ENCODE results near the gene TPPP3. TPM values are rescaled to one million over a fixed set of nuclear protein-coding genes. Genes with fewer than 3 reads are reported as not detected.

TPPP3 gene
- total and polyA plus RNA-seq, 9 of the 15 experiments (the other 6 are each of a cell fraction or from before 2014, with no cell fraction given): 0.13 to 0.50 (median 0.36) TPM; not detected in 2

GRCh38 chr16:67430504-67430976 lies 37.2 kb upstream of the TPPP3 start (continued):
- TF ChIP-seq E4F1 (CRISPR knock-in tag; IDR thresholded peaks at IDR 0.05; ENCODE audit: borderline replicate concordance) (no peak), E2F6 (IDR thresholded peaks at IDR 0.05; ENCODE audit: borderline replicate concordance in 1 of 2, extremely low read depth in 1 of 2, insufficient read depth in 1 of 2, insufficient read length in 1 of 2, low read depth in 1 of 2, low read length in 1 of 2, poor library complexity in 1 of 2, severe bottlenecking in 1 of 2) (peak; percentile 57 to 80), ZNF3 (CRISPR knock-in tag; IDR thresholded peaks at IDR 0.05) (no peak), ZFP36 (IDR thresholded peaks at IDR 0.05; ENCODE audit: low read depth, low read length, partially characterized antibody) (no peak), ZNF384 (IDR thresholded peaks at IDR 0.05; ENCODE audit: low read depth, low read length) (no peak), ZNF695 (CRISPR knock-in tag; IDR thresholded peaks at IDR 0.05) (no peak), USF2 (CRISPR knock-in tag; IDR thresholded peaks at IDR 0.05) (no peak), SREBF1 (IDR thresholded peaks at IDR 0.05; ENCODE audit: borderline replicate concordance, low read depth, low read length) (no peak), TAF1 (IDR thresholded peaks at IDR 0.05; ENCODE audit: control insufficient read depth, extremely low read depth, insufficient read depth, low read length, severe bottlenecking) (peak; percentile 15), BRF1 (IDR thresholded peaks at IDR 0.05; ENCODE audit: borderline replicate concordance, extremely low read depth, insufficient read length) (no peak), ZNF740 (CRISPR knock-in tag; IDR thresholded peaks at IDR 0.05) (0 out of 2 replicates have a peak, but pooled peaks have one; percentile 43), ZNF740 (tag; IDR thresholded peaks at IDR 0.05) (peak in 1 of 2 experiments; percentile 41; a peak in 1 of 4 replicates), ZBTB33 (CRISPR knock-in tag; IDR thresholded peaks at IDR 0.05) (peak; percentile 91), ZNF778 (CRISPR knock-in tag; IDR thresholded peaks at IDR 0.05) (no peak), KAT7 (CRISPR knock-in tag; IDR thresholded peaks at IDR 0.05; ENCODE audit: borderline replicate concordance) (no peak), CTCF (IDR thresholded peaks at IDR 0.05 in 2 of 3, conservative IDR thresholded peaks at IDR 0.05 in 1 of 3; ENCODE audit: insufficient read depth in 2 of 3, low read depth in 1 of 3, low read length in 3 of 3) (no peak)

All from K562 (cell line).